ENCODE measurements around the gene TRIO.

Gene TRIO

GRCh38 chr5:14297697-14298096 lies 154.6 kb downstream of the TRIO start:
- no peak for DNase-seq (ENCODE audit: low read depth)

GRCh38 chr5:14298126-14298847 lies 155.1 kb downstream of the TRIO start:
- DNase-seq (ENCODE audit: low read depth), result peak; percentile 43

GRCh38 chr5:14299666-14300065 lies 156.5 kb downstream of the TRIO start:
- no peak for DNase-seq (ENCODE audit: low read depth)

- DNase-seq (ENCODE audit: low read depth), result no peak
These were observed 158.0 kb downstream of the TRIO start for GRCh38 chr5:14301186-14301585.

- DNase-seq (ENCODE audit: low read depth), result no peak
These were observed 159.2 kb downstream of the TRIO start for GRCh38 chr5:14302330-14302729.

GRCh38 chr5:14305045-14305444 lies 161.9 kb downstream of the TRIO start:
- peak; percentile 32 for DNase-seq (ENCODE audit: low read depth)

- no peak for DNase-seq (ENCODE audit: low read depth)
These were observed 163.2 kb downstream of the TRIO start for GRCh38 chr5:14306329-14306815.

GRCh38 chr5:14308384-14309154 lies 165.4 kb downstream of the TRIO start:
- no peak for DNase-seq (ENCODE audit: low read depth)

GRCh38 chr5:14309199-14309598 lies 166.1 kb downstream of the TRIO start:
- DNase-seq (ENCODE audit: low read depth), result no peak

- no peak for DNase-seq (ENCODE audit: low read depth)
These were observed 166.9 kb downstream of the TRIO start for GRCh38 chr5:14309878-14310531.

- no peak for DNase-seq (ENCODE audit: low read depth)
These were observed 167.8 kb downstream of the TRIO start for GRCh38 chr5:14310901-14311300.

GRCh38 chr5:14313986-14314690 lies 171.0 kb downstream of the TRIO start:
- DNase-seq (ENCODE audit: low read depth), result no peak

- no peak for DNase-seq (ENCODE audit: low read depth)
These were observed 173.3 kb downstream of the TRIO start for GRCh38 chr5:14316471-14316870.

- DNase-seq (ENCODE audit: low read depth), result no peak
These were observed 176.0 kb downstream of the TRIO start for GRCh38 chr5:14319102-14319501.

- no peak for DNase-seq (ENCODE audit: low read depth)
These were observed 178.8 kb downstream of the TRIO start for GRCh38 chr5:14321936-14322335.

- no peak for DNase-seq (ENCODE audit: low read depth)
These were observed 179.5 kb downstream of the TRIO start for GRCh38 chr5:14322437-14323187.

GRCh38 chr5:14323466-14323865 lies 180.3 kb downstream of the TRIO start:
- no peak for DNase-seq (ENCODE audit: low read depth)

- no peak for DNase-seq (ENCODE audit: low read depth)
These were observed 182.2 kb downstream of the TRIO start for GRCh38 chr5:14325369-14325768.

- DNase-seq (ENCODE audit: low read depth), result no peak
These were observed 183.1 kb downstream of the TRIO start for GRCh38 chr5:14326035-14326903.

GRCh38 chr5:14327624-14328023 lies 184.5 kb downstream of the TRIO start:
- DNase-seq (ENCODE audit: low read depth), result no peak
